Measurements from ENCODE around the gene DOHH.
"Not testable (repeated sequence)": the region's sequence is repeated elsewhere in the genome, so short reads cannot be mapped to it uniquely, and the experiment has no call there.

The DOHH gene

DNA sequence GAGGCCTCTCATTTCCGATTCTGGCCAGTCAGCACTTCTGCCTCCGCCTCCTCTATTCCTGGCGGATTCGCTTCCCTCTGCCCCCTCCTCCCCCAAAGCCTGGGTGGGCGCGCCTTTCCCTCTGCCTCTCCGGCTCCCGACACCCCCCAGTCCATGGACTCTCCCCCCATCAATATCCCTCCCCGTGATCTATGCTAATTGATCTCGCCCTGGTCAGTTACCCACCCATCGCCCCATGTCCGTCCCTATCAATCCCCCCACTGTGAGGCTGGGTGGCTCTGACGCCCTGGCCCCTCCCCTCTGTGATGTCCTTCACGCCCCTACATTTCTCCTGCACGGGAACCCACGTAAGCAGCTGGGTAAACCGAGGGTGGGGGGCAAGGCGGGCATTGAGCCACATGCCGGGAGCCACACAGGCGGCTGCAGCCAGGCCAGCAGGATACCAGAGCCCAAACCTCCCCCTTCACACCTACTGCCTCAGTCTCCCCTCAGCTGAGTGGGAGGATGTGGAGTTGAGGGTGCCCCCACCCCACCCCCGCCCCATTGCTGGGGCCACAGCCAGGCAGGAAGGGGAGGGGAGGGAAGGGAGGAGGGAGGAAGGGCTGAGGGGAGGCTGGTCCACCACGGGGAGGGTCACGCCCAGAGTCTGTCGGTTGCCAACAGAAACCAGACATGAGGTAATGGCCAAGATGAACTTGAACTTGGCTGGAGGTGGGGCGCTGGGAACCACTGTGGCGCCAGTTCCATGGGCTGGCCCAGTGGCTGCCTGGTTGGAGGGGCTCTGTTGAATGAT is 41.2 kb downstream of the DOHH start:
- no peak for DNase-seq (ENCODE audit: low read depth in 2 of 2)

DNA sequence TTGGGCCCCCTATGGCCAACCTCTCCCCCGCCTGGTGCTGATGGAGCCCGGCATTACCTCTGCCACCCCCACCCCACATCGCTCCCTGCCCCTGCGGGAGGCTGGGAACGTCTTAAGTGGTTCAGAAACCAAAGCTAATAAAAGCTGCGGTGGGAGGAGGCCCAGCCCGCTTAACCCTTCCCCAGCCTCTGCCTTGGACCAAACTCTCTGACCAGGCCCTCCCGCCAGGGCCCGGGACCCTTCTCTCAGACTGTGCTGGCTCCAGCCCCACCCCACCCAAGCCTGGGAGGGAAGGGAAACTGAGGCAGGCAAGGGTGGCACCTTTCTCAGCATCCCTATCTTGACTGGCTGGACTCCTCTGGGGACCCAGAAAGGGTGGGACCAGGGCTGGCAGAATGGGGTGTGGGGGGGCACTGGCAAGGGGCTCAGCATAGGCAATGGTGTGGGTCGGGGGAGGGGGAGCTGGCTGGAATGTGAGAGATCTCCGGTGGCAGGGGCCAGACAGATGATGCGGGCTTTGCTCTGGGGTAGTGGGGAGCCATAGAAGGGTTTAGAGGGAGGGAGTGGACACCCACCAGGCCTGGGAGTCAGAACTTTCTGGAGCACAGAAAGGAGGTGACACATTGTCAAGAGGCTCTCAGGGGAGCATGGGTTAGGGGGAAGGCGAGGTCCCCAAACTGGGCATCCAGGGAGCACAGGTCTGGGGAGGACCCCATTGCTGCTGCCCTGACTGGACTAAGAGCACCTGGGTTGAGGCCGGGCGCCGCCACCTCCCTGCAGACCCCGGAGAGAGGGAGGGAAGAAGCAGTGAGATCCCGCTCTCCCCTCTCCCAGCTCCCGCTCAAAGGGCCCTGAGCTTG is 42.0 kb downstream of the DOHH start:
- DNase-seq (ENCODE audit: low read depth in 2 of 2), result no peak

DNA sequence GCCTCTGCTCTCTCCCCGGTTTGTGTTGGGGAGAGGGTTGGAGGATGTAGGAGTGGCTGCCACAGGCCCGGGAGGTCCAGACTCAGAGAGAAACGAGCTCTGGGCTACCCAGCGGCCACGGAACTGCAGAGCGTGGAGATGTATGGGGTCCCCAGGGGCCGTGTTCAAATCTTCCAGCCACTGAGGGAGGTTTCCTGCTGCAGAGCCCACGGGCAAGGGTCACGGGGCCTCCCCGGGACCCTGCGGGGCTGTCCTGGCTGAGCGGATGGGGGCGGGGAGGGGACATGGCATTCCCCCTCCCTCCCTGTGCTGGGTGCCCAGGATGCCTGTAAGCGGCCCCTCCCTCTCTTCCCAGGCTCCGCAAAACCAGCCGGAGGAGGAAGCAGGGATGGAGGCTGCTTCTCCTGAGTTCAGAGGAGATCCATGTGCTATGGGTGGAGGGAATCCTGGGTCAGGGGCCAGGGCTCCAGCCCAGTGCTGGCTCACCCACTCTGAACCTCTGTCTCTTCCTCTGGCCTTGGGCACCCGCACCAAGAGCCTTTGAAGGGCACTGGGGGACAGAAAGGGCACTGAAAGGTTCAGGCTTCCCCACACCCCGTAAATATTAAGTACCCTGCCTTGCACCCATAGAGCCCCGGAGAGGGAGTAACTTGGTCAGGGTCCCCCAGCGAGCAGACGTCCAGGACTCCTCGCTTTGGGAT is 42.8 kb downstream of the DOHH start:
- no peak for DNase-seq (ENCODE audit: low read depth in 2 of 2)

DNA sequence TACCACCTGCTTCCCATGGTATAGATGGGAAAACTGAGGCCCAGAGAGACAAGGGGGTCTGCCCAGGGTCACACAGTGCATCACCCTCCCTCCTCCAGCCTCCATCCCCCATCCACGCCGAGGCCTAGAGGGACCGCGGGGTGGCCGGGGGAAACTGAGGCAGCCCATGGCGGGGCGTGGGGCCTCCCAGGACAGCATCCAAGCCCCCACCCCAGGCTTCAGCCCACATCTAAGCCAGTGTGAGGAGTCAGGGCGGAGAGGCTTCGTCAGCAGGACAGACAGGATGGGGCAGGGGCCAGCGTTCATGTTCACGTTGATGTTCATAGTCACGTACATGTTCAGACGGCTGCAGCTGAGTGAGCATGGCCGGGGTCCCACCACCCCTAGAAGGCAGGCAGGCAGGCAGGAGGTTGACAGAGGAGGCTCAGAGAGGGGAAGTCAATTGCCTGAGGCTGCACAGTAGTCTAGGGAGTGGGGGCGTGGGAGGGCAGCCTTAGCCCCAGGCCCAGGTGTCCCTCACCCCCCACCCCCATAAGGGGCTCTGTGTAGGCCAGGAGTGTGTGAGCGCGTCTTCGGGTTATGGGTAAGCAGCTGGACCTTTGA is 43.4 kb downstream of the DOHH start:
- DNase-seq (ENCODE audit: low read depth in 2 of 2), result no peak

DNA sequence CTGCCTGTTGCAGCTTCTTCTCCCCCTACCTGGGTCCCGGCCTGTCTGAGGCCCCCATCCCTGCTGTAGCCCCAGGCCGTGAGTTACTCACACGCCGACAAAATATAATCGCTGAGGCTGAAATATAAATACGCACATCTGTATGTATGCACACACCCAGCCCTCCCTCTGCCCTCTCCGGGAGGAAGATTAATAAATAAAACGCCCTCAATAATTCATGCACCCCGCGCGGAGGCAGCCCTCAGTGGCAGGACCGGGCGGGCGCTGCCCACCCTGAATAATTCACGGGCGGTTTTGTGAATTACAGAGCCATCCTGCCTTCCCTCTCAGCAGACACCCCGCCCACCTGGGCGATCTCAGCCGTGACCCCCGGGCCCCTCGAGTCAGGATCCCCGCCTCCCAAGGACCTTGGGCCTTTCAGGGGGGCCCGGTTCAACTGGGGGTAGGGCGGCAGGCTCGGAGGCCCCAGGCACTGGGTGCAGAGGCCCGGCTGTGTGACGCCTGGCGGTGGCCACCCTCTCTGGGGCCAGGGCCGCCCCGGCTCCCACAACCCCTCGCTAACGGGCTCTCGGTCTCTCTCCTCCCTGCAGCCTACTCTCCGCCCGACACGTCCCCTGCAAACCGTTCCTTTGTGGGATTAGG is 44.4 kb downstream of the DOHH start:
- no peak for DNase-seq (ENCODE audit: low read depth in 2 of 2)

DNA sequence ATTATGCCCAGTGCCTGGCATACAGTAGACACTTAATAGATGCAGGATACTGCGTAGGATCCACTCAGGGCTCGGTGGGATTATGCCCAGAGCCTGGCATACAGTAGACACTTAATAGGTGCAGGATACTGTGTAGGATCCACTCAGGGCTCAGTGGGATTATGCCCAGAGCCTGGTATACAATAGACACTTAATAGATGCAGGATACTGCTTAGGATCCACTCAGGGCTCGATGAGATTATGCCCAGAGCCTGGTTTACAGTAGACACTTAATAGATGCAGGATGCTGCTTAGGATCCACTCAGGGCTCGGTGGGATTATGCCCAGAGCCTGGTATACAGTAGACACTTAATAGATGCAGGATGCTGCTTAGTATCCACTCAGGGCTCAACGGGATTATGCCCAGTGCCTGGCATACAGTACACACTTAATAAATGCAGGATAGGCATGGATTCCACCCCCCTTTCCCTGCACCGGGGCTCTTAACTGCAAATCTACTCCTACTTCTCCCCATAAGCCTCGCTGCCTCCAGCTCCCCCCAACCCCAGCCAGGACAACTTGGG is 45.0 kb downstream of the DOHH start:
- no peak for DNase-seq (ENCODE audit: low read depth in 2 of 2)

DNA sequence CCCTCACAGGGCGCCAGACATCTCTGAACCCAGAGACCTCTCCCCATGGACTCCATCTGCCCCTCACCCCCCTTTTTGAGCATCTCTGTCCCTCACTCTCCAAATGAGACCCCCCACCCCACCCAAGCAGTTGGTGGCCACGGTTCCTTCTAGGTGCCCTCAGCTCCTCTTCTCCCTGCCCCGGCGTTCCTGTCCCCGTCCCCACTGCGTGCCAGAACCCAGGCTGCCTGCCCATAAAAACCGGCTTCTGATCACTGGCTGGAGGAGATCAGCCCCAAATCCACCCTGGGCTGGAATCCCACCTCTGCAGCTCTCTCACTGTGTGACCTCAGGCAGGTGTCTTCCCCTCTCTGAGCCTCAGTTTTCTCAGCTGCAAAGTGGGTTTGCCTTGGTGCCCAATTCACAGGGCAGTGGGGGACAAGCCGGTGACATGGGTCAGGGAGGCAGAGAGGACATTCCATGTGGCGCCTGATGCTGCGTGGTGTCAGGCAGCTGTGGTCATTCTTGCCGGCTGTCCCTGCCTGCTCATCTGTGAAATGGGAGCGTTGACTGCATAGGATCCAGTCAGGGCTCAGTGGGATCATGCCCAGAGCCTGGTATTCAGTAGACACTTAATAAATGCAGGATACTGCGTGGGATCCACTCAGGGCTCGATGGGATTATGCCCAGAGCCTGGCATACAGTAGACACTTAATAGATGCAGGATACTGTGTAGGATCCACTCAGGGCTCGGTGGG is 45.6 kb downstream of the DOHH start:
- DNase-seq (ENCODE audit: low read depth in 2 of 2), result no peak

DNA sequence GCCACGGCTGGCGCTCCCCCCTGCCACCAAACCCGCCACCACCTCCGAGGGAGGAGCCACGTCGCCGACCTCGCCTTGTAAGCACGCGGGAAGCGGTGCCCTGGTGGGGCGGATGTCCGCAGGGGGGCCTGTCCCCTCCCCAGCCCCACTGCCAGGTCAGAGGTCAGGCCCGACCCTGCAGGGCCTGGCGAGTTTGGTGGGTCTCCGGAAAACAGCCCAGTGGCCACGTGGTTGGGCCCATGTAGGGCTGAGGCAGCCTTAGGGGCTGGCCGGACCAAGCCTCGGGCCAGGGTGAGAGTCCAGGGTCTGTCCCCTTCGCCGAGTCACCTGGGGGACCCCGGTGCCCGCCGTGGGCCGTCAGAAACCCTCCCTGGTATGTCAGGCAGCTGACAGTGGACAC is 46.6 kb downstream of the DOHH start:
- DNase-seq (ENCODE audit: low read depth in 2 of 2), result no peak

DNA sequence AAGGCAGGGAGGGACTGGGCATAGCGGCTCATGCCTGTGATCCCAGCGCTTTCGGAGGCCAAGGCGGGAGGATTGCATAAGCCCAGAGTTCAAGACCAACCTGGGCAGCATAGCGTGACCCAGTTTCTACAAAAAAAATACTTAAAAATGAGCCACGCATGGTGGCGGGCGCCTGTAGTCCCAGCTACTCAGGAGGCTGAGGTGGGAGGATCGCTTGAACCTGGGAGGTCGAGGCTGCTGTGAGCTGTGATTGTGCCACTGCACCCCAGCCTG is 47.6 kb downstream of the DOHH start:
- not testable (repeated sequence) for DNase-seq (ENCODE audit: low read depth in 2 of 2)

DNA sequence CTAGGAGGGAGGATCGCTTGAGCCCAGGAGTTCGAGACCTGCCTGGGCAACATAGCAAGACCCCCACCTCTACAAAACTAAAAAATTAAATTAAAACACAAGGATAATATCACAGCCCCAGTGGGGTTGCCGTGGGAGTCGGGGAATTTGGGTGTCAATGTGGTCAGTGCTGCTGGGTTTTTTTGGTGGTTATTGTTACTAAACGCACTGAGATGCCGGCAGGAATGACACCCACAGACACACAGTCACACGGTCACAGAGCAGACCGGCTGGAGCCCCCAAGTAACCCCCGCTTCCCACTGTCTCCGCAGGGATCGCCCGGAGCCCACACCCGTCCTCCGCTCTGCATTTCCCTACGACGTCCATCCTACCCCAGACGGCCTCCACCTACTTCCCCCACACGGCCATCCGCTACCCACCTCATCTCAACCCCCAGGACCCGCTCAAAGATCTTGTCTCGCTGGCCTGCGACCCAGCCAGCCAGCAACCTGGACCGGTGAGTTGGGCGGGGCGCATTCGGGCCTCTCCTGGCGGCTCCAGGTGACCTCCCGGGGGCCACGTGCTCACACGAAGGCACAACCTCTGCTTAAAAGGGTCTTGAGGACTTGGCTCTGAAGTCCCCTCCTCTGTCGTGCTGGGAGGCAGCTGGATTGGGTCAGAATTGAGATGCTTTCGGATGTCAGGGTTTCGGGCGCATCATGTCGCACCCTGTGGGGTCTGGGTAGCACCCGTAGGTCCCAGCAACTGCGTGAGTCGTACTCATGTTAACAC is 48.1 kb downstream of the DOHH start:
- DNase-seq (ENCODE audit: low read depth in 2 of 2), result no peak

DNA sequence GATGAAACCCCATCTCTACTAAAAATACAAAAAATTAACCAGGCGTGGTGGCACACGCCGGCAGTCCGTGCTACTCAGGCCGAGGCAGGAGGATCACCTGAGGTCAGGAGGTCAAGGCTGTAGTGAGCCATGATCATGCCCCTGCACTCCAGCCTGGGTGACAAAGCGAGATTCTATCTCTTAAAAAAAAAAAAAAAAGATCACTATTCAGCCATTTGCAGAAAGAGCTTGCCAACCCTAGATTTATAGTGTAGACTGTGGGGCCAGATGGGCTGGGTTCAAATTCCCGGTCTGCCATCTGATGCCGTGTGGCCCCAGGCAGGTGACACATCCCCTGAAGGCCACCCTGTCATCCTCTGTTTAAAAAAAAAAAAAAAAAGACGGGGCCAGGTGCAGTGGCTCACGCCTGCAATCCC is 49.0 kb downstream of the DOHH start:
- DNase-seq (ENCODE audit: low read depth in 2 of 2), result no peak

DNA sequence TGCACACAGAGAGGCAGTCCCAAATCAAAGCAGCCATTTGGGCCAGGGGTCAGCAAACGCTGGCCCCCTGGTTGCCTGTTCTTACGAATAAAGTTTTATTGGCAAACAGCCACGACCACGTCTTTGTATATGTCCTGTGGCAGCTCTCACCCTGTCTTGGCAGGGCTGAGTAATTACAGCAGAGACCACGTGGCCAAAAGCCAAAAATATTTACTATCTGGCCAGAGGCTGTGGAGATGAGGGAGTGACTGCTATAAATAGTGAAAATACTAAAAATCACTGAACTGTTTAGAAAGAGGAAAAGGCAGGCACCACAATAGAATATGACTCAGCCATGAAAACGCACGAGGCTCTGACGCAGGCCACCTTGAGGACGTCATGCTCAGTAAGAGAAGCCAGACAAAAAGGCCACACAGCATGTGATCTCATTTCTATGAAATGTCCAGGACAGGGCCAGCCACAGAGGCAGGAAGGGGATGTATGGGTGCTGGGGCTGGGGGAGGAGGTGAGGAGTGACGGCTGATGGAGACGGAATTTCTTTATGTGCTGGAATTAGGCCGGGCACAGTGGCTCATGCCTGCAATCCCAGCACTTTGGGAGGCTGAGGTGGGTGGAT is 49.6 kb downstream of the DOHH start:
- no peak for DNase-seq (ENCODE audit: low read depth in 2 of 2)

DNA sequence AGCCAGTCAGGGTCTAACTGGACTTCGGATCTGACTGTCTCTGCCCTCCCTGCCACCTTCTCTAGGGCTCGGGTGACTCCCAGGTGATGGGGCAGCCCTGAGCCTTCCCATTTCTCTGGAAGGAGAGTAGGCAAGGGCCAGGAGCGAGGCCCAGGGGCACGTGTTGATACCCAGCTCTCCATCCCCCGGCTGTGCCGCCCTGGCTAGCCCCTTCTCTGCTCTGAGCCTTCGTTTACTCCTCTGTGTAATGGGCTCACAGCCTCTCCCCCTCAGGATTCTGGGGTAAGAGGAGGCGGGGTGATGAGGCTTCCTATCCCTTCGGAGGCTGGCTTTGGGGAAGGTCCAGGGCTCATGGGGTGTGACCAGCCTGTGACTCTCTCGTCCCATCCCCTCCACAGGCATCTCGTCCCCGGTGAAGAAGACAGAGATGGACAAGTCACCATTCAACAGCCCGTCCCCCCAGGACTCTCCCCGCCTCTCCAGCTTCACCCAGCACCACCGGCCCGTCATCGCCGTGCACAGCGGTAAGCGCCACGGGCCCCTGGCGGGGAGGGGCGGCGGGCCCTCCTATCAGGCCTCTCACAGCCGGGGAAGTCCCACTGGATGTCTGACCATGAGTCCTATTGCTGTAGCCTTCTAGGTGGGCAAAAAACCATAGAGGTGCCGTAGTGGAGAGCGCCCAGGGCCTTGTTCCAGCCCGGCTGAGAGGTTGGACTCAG is 51.7 kb downstream of the DOHH start:
- no peak for DNase-seq (ENCODE audit: low read depth in 2 of 2)

DNA sequence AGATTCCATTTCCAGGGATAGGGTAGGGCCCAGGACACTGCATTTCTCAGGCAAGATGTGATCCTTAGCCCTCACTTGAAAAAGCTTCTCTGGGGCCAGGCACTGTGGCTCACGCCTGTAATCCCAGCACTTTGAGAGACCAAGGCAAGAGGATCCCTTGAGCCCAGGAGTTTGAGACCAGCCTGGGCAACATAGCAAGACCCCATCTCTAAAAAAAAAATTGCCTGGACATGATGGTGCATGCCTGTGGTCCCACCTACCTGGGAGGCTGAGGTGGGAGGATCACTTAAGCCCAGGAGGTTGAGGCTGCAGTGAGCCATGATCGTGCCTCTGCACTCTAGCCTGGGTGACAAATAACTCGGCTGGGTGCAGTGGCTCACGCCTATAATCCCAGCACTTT is 53.8 kb downstream of the DOHH start:
- not testable (repeated sequence) for DNase-seq (ENCODE audit: low read depth in 2 of 2)

DNA sequence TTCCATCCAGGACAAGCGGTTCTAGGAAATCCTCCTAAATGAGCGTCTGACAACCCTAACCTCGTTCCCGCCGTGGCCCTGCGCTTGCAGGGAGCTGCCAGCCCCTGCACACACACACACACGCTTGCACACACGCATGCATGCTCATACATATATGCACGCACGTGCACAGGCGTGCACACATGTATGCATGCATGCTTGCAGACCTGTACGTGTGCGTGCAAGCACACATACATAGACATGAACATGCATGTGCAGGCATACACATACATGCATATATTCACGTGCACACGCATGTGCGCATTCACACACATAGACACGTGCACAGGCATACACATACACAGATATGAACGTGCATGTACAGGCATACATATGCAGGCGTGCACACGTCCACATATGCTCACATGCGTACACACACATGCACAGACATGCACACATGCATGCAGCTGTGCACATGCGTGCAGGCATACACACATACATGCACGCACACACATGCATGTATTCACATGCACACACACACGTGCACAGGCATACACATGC is 55.7 kb downstream of the DOHH start:
- DNase-seq (ENCODE audit: low read depth in 2 of 2), result no peak

DNA sequence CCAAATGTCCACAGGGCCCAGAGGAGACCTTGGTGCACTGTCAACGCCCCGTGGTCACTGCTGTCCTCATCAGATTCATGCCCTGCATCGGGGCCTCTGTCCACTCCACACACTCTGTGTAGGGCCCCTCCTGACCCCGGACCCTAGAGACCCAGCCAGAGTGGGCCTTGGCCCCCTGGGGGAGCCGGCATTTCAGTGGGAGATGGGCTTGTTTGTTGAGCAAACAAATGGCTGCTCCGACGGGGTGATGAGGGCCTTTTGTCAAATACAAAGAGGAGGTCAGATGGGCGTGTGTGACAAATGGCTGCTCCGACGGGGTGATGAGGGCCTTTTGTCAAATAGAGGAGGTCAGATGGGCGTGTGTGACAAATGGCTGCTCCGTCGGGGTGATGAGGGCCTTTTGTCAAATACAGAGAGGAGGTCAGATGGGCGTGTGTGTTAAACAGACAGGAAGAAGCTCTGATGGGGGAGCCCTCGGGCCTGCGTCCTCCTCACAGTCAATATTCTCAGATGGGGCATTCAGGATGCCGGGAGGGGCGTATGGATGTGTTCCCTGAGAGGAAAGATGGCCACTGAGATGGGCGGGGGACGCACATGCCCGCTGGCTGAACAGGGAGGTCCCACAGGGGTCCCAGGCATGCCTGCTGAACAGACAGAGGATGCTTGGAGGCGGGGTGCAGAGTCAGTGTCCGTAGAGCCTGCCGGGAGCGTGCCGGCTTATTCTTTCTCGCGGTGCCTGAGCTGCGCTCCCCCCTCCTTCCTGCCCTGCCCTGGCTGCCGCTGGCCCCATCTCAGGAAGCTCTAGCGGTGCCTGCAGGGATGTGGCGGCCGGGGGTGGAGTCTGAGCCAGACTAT is 56.4 kb downstream of the DOHH start:
- DNase-seq (ENCODE audit: low read depth in 2 of 2), result no peak

DNA sequence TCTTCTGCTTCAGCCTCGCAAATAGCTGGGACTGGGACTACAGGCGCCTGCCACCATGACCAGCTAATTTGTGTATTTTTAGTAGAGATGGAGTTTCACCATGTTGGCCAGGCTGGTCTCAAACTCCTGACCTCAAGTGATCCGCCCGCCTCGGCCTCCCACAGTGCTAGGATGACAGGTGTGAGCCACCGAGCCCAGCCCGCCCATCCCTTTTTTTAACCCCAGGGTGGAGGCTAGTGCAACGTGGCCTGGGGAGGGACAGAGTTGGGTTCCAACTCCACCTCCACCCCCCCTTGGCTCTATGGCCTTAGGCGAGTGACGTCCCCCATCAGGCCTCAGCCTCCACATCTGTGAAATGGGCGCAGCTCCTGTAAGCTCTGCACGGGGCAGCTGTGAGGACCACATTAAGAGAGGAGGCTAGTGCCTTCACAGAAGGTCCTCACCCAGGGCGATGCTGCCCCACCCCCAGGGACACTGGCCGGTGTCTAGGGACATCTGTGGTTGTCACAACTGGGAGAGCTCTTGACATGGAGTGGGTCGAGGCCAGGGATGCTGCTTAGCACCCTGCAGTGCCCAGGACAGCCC is 57.9 kb downstream of the DOHH start:
- no peak for DNase-seq (ENCODE audit: low read depth in 2 of 2)

Data from stimulated activated CD4-positive, alpha-beta T cell treated with anti-CD3 and anti-CD28 coated beads, Interleukin-4, amount 100 ng/mL, for 48 hours (primary cell).